Raji (cell line): ENCODE results near the gene PRAF2.

ENCODE experiments used
- POLR2A ChIP-seq: IDR thresholded peaks from 2 replicates; pipeline ENCODE4 v1.6.1; 2011; ENCODE audit warnings: low read depth, low read length, control low read depth; ENCODE audit not compliant: insufficient read depth

The PRAF2 gene

GRCh38 chrX:49073601-49074575 is at the start of gene PRAF2:
TSS of gene PRAF2 (minus strand) at chrX:49074002. CDS start at chrX:49073987, 15 bp downstream.
- no peak for TF ChIP-seq POLR2A

GRCh38 chrX:49122499-49122898 is 48.7 kb upstream of the PRAF2 start:
- no peak for TF ChIP-seq POLR2A

DNA sequence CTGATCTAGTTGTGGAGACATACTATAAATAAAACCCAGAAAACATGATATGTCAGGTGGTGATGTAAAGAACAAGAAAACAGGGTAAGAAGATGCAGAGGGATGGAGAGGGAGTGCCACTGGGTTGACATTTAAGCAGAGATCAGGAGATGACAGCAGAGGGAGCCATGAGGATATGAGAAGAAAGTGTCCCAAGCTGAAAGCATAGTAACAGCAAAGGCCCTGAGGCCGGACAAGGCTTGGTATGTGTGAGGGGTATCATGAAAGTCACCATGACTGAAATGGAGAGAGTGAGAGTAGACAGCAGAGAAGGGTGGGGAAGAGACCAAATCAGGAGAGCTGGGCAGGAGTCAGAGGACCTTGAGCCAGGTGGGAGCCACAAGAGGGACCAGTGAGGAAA is 46.3 kb upstream of the PRAF2 start:
- no peak for TF ChIP-seq POLR2A

DNA sequence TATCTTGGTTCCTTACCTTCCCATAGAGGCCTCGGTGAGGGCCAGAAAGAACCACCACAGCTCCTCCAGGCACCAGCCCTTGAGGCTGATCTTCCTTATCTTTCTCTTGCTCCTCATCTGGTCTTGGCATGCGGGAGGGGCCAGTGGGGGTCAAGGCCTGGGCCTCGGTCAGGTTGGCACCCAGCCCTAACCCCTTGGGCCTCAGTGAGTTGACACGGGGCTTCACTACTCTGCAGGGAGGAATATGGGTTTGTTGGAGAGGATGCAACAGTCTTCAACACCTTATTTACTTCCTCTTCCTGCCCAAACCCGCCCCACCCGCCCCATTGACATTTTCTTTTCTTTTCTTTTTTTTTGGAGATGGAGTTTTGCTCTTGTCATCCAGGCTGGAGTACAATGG is 43.8 kb upstream of the PRAF2 start:
- TF ChIP-seq POLR2A: no peak

- TF ChIP-seq POLR2A: no peak
Observed at GRCh38 chrX:49116716-49117115, 42.9 kb upstream of the PRAF2 start.

GRCh38 chrX:49116076-49116475 is 42.3 kb upstream of the PRAF2 start:
- no peak for TF ChIP-seq POLR2A

GRCh38 chrX:49111791-49112190 is 38.0 kb upstream of the PRAF2 start:
- no peak for TF ChIP-seq POLR2A

DNA sequence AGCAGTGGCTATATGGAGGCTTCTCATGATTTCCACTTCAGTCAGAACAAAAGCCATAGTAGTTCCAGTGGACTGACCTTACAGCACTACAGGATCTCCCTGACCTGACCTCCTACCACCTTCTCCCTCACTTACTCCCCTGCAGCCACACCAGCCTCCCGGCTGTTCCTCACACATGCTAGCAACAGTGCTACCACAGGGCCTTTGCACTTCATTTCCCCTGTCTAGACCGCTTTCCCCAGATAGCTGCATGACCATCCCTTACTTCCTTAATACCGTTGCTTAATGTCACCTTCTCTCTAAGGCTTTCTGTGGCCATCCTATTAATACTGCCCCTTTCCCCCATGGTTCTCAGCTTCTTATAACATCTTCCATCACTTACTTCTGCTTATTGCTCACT is 36.6 kb upstream of the PRAF2 start:
- TF ChIP-seq POLR2A: no peak

GRCh38 chrX:49108641-49109040 is 34.8 kb upstream of the PRAF2 start:
- TF ChIP-seq POLR2A: no peak

GRCh38 chrX:49106930-49107329 is 33.1 kb upstream of the PRAF2 start:
- no peak for TF ChIP-seq POLR2A

- TF ChIP-seq POLR2A: no peak
Observed at GRCh38 chrX:49106296-49106695, 32.5 kb upstream of the PRAF2 start.

- no peak for TF ChIP-seq POLR2A
Observed at GRCh38 chrX:49103637-49104036, 29.8 kb upstream of the PRAF2 start.

DNA sequence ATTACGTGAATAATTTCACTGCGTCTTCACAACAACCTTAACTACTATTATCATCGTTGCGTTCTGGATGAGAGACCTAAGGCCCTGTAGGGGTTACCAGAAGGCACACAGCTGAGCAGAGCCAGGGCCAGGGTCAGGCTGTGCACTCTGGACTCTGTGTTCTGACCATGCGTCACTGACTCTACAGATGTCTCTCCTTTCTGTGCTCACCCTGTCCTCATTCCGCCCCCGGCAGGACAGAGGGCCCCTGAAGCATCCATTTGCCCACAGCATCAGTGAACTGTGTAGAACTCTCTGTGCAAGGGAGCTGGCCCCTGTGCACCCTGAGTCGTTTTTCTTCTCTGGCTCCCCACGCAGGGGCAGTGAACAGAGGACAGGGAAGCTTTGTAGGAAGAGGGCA is 28.4 kb upstream of the PRAF2 start:
- no peak for TF ChIP-seq POLR2A

DNA sequence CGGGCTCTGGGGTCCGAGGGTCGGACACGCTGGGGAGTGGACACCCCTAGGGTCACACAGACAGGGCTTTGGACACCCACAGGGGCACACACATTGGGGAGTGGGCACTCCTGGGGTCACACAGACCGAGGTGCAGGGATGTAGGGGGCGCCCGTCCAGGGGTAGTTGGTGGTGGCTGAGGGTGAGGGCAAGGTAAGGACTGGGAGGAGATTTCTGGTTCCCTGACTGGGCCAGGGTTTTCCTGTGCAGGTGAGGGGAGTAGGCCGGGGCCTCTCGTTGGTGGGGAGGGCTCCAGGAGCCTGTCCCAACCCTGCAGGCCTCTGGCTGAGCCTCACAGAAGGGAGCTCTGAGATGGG is 27.8 kb upstream of the PRAF2 start:
- TF ChIP-seq POLR2A: no peak

- peak; percentile 81 for TF ChIP-seq POLR2A
Observed at GRCh38 chrX:49100704-49101628, 27.2 kb upstream of the PRAF2 start.

DNA sequence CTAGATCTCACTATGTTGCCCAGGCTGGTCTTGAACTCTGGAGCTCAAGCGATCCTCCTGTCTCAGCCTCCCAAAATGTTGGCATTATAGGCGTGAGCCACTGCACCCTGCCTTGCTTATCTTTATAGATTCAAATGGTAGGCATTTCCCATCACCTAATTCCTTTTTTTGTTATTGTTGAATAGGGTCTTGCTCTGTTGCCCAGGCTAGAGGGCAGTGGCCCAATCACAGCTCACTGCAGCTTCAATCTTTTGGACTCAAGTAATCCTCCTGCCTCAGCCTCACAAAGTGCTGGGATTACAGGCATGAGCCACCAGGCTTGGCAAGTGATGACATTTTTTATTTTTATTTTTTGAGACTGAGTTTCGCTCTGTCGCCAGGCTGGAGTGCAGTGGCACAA is 22.6 kb upstream of the PRAF2 start:
- no peak for TF ChIP-seq POLR2A
